Measurements from ENCODE around the gene PCDHGA1. TPM values are rescaled to one million over a fixed set of nuclear protein-coding genes. Genes with fewer than 3 reads are reported as not detected.
"Not testable (repeated sequence)": the region's sequence is repeated elsewhere in the genome, so short reads cannot be mapped to it uniquely, and the experiment has no call there.

PCDHGA1 gene
- total RNA-seq, 2 donors from 2014 or later, result 0.07 TPM; not detected in 1

- H3K4me1 Mint-ChIP-seq (ENCODE audit: low read depth in 2 of 2), result peaks cover 22 to 42% of the 10 kb centered on the region in 2 donors
- H3K9me3 Mint-ChIP-seq; DNase-seq (ENCODE audit: low spot score); H3K27ac Mint-ChIP-seq; ATAC-seq: not testable (repeated sequence)
- H3K4me3 Mint-ChIP-seq, result peak overlapping the region; percentile 62
- peaks cover 25 to 60% of the 10 kb centered on the region in 2 donors for H3K27me3 Mint-ChIP-seq
- H3K36me3 Mint-ChIP-seq, result peaks cover 33% of the 10 kb centered on the region
Observed at GRCh38 chr5:141415275-141415618, 84.9 kb downstream of the PCDHGA1 start.

GRCh38 chr5:141417494-141418172 lies 87.3 kb downstream of the PCDHGA1 start, which contains the start of gene PCDHGB7:
Gene PCDHGB7, plus strand, starts transcription at chr5:141417677. Its CDS starts 183 bp downstream, at chr5:141417860.
- peaks cover 30% of the 10 kb centered on the region for H3K36me3 Mint-ChIP-seq
- not testable (repeated sequence) for H3K9me3 Mint-ChIP-seq
- DNase-seq (ENCODE audit: low spot score) (peak; percentile 76), ATAC-seq (peak; percentile 82 to 92)
- peaks cover 35 to 78% of the 10 kb centered on the region in 2 donors for H3K27me3 Mint-ChIP-seq
- peak within 1 kb of the TSS in 1 of 2 donors; percentile 18 for H3K27ac Mint-ChIP-seq
- H3K4me1 Mint-ChIP-seq (ENCODE audit: low read depth in 2 of 2), result peaks cover 20 to 51% of the 10 kb centered on the region in 2 donors
- H3K4me3 Mint-ChIP-seq, result peak within 1 kb of the TSS; percentile 76

GRCh38 chr5:141419074-141419880 lies 89.0 kb downstream of the PCDHGA1 start:
- Mint-ChIP-seq H3K27ac (no peak overlapping the region), H3K36me3 (peaks cover 23% of the 10 kb centered on the region), H3K4me1 (ENCODE audit: low read depth in 2 of 2) (peaks cover 10 to 34% of the 10 kb centered on the region in 2 donors), H3K9me3 (peaks cover 7% of the 10 kb centered on the region), H3K4me3 (no peak overlapping the region), H3K27me3 (peaks cover 33 to 70% of the 10 kb centered on the region in 2 donors)
- no peak for DNase-seq (ENCODE audit: low spot score)
- ATAC-seq, result no peak

GRCh38 chr5:141420855-141421488 lies 90.7 kb downstream of the PCDHGA1 start, which contains the start of gene PCDHGA11:
Gene PCDHGA11, plus strand, starts transcription at chr5:141421051. Its CDS starts 177 bp downstream, at chr5:141421228.
- ATAC-seq (peak; percentile 50 to 62), DNase-seq (ENCODE audit: low spot score) (no peak)
- H3K27ac Mint-ChIP-seq, result no peak within 1 kb of the TSS
- peaks cover 6 to 23% of the 10 kb centered on the region in 2 donors for H3K4me1 Mint-ChIP-seq (ENCODE audit: low read depth in 2 of 2)
- peak within 1 kb of the TSS; percentile 79 for H3K4me3 Mint-ChIP-seq
- peaks cover 7% of the 10 kb centered on the region for H3K9me3 Mint-ChIP-seq
- H3K27me3 Mint-ChIP-seq, result peaks cover 36 to 66% of the 10 kb centered on the region in 2 donors
- H3K36me3 Mint-ChIP-seq, result peaks cover 20% of the 10 kb centered on the region

- DNase-seq (ENCODE audit: low spot score) (no peak), ATAC-seq (no peak)
- peak overlapping the region; percentile 79 for H3K4me3 Mint-ChIP-seq
- peaks cover 7% of the 10 kb centered on the region for H3K9me3 Mint-ChIP-seq
- H3K27me3 Mint-ChIP-seq, result peaks cover 36 to 61% of the 10 kb centered on the region in 2 donors
- H3K4me1 Mint-ChIP-seq (ENCODE audit: low read depth in 2 of 2), result peaks cover 6 to 23% of the 10 kb centered on the region in 2 donors
- H3K27ac Mint-ChIP-seq, result no peak overlapping the region
- H3K36me3 Mint-ChIP-seq, result peaks cover 20% of the 10 kb centered on the region
Observed at GRCh38 chr5:141421489-141421855, 91.2 kb downstream of the PCDHGA1 start.

GRCh38 chr5:141422742-141423291 lies 92.5 kb downstream of the PCDHGA1 start:
- H3K9me3 Mint-ChIP-seq, result peaks cover 7% of the 10 kb centered on the region
- peak overlapping the region; percentile 18 for H3K4me3 Mint-ChIP-seq
- H3K27ac Mint-ChIP-seq, result no peak overlapping the region
- peaks cover 38 to 58% of the 10 kb centered on the region in 2 donors for H3K27me3 Mint-ChIP-seq
- no peak for DNase-seq (ENCODE audit: low spot score)
- peaks cover 5 to 21% of the 10 kb centered on the region in 2 donors for H3K4me1 Mint-ChIP-seq (ENCODE audit: low read depth in 2 of 2)
- H3K36me3 Mint-ChIP-seq, result peaks cover 18% of the 10 kb centered on the region
- no peak for ATAC-seq

GRCh38 chr5:141427783-141428426 lies 97.6 kb downstream of the PCDHGA1 start:
- H3K4me1 Mint-ChIP-seq (ENCODE audit: low read depth in 2 of 2), result peaks cover 7 to 14% of the 10 kb centered on the region in 2 donors
- H3K27me3 Mint-ChIP-seq, result peaks cover 38 to 48% of the 10 kb centered on the region in 2 donors
- H3K27ac Mint-ChIP-seq, result no peak overlapping the region
- peak in 1 of 2 donors; percentile 31 for ATAC-seq
- H3K4me3 Mint-ChIP-seq, result no peak overlapping the region
- no peak for DNase-seq (ENCODE audit: low spot score)
- H3K36me3 Mint-ChIP-seq, result peaks cover 29% of the 10 kb centered on the region
- no peaks in the 10 kb centered on the region for H3K9me3 Mint-ChIP-seq

GRCh38 chr5:141430332-141431113 lies 100.2 kb downstream of the PCDHGA1 start, which contains the start of gene PCDHGA12:
Gene PCDHGA12, plus strand, starts transcription at chr5:141430507. Its CDS starts 253 bp downstream, at chr5:141430760.
- ATAC-seq (peak in 1 of 2 donors; percentile 66), DNase-seq (ENCODE audit: low spot score) (no peak)
- peaks cover 27% of the 10 kb centered on the region for H3K36me3 Mint-ChIP-seq
- peak within 1 kb of the TSS; percentile 22 to 61 for H3K27ac Mint-ChIP-seq
- peak within 1 kb of the TSS; percentile 90 for H3K4me3 Mint-ChIP-seq
- H3K27me3 Mint-ChIP-seq, result peaks cover 43% of the 10 kb centered on the region in 2 donors
- peaks cover 7 to 14% of the 10 kb centered on the region in 2 donors for H3K4me1 Mint-ChIP-seq (ENCODE audit: low read depth in 2 of 2)
- peaks cover 2% of the 10 kb centered on the region for H3K9me3 Mint-ChIP-seq

- ATAC-seq, result peak in 1 of 2 donors; percentile 48
- no peak for DNase-seq (ENCODE audit: low spot score)
- peaks cover 43% of the 10 kb centered on the region in 2 donors for H3K27me3 Mint-ChIP-seq
- H3K4me1 Mint-ChIP-seq (ENCODE audit: low read depth in 2 of 2), result peaks cover 7 to 14% of the 10 kb centered on the region in 2 donors
- H3K4me3 Mint-ChIP-seq, result peak overlapping the region; percentile 90
- H3K27ac Mint-ChIP-seq, result peak overlapping the region in 1 of 2 donors; percentile 22
- H3K36me3 Mint-ChIP-seq, result peaks cover 27% of the 10 kb centered on the region
- H3K9me3 Mint-ChIP-seq, result peaks cover 2% of the 10 kb centered on the region
Observed at GRCh38 chr5:141431286-141431685, 101.0 kb downstream of the PCDHGA1 start.

GRCh38 chr5:141432308-141432707 lies 102.0 kb downstream of the PCDHGA1 start:
- Mint-ChIP-seq H3K27me3 (peaks cover 37 to 43% of the 10 kb centered on the region in 2 donors), H3K36me3 (peaks cover 27% of the 10 kb centered on the region), H3K4me1 (ENCODE audit: low read depth in 2 of 2) (peaks cover 7 to 14% of the 10 kb centered on the region in 2 donors), H3K4me3 (peak overlapping the region; percentile 90)
- not testable (repeated sequence) for H3K9me3 Mint-ChIP-seq; H3K27ac Mint-ChIP-seq; DNase-seq (ENCODE audit: low spot score); ATAC-seq

- H3K4me1 Mint-ChIP-seq (ENCODE audit: low read depth in 2 of 2), result peaks cover 7 to 14% of the 10 kb centered on the region in 2 donors
- H3K27ac Mint-ChIP-seq; H3K4me3 Mint-ChIP-seq; DNase-seq (ENCODE audit: low spot score); ATAC-seq; H3K9me3 Mint-ChIP-seq: not testable (repeated sequence)
- H3K36me3 Mint-ChIP-seq, result peaks cover 27% of the 10 kb centered on the region
- peaks cover 37 to 43% of the 10 kb centered on the region in 2 donors for H3K27me3 Mint-ChIP-seq
Observed at GRCh38 chr5:141432726-141433125, 102.4 kb downstream of the PCDHGA1 start.

- Mint-ChIP-seq H3K4me3 (no peak overlapping the region), H3K27ac (no peak overlapping the region), H3K9me3 (peaks cover 2% of the 10 kb centered on the region), H3K27me3 (peaks cover 32 to 38% of the 10 kb centered on the region in 2 donors), H3K4me1 (ENCODE audit: low read depth in 2 of 2) (peaks cover 7 to 14% of the 10 kb centered on the region in 2 donors), H3K36me3 (peaks cover 27% of the 10 kb centered on the region)
- ATAC-seq (no peak), DNase-seq (ENCODE audit: low spot score) (no peak)
Observed at GRCh38 chr5:141434006-141434405, 103.7 kb downstream of the PCDHGA1 start.
